Stimulated activated CD8-positive, alpha-beta memory T cell treated with anti-CD3 and anti-CD28 coated beads, Interleukin-4, amount 100 ng/mL, for 24 hours (primary cell): ENCODE measurements around the gene OLFM1.
"Not testable (repeated sequence)": the region's sequence is repeated elsewhere in the genome, so short reads cannot be mapped to it uniquely, and the experiment has no call there.

Experiments used
- DNase-seq: peaks from one replicate; pipeline ENCODE4 v3.0.0-alpha.2; 2020; ENCODE audit warnings: low read depth

OLFM1 gene

DNA sequence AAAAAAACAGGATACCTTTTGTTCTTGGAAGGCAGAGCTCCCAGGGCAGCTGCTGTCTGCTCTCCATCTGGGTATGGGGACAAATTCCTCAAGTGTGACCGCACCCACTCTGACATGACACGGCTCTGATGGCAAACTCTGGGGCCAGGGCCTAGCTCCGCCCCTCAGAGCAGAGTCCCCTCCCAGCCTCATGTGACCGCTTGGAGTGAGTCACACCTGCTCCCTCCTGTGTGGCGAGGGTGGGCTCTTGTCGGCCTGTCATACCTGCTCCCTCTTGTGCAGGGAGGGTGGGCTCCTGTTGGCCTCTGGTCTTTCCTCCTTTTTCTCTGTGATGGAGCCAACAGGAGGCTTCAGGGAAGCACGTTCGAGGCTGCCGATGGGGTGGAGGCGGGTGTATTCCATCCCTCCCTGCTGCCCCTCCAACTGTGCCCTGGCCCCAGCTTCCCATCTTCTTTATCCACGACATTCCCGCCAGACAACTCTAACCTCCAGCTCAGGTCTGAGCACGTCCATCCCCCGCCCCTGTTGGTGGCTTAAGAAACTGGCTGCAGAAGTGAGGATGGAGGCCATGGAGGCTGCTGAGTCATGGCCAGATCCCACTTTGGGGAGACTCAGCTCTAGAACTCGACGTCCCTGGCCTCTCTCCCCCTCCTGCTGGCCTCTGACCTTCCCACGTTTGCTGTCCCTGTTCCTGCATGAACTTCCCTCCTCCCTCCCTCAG lies 65.3 kb downstream of the OLFM1 start:
- no peak for DNase-seq

DNA sequence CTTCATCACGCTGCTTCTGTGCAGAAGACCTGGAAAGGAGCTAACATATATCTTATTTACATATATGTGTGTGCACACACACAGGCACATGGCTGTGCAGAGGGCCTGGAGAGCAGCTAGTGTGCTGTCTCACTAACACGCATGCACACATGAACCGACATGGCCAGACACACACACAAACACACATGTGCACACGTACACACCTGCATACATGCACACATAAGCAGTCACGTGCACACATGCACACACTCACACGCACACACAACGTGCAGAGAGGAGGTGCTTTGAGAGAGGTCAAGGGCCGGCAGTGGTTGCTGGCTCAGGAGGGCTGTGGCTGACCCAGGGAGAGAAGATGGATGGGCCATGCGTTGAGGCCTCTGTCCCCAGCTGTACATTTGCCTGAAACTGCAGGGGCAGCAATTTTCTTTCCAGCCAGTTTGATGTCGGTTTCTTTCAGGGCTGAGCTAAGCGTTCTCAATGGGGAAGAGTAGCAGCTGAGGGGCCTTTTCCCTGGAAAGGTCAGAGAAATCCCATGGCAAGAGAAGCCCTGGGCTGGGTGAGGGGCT lies 66.7 kb downstream of the OLFM1 start:
- no peak for DNase-seq

DNA sequence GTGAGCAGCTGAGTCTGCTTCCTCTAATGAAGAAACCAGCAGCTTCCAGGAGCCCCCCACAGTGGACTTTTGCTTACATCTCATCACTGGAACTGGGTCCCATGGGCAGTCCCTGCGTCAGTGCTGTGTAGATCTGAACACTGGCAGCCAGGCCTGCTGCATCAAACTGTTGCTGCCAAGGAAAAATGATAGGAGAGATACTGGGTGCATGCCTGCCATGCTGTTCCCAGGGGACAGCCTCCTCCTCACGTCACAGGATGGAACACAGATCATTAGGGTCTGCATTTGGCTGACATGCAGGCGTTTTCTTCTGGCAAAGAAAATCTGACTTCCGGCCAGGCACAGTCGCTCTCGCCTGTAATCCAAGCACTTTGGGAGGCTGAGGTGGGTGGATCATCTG lies 67.9 kb downstream of the OLFM1 start:
- DNase-seq, result no peak

DNA sequence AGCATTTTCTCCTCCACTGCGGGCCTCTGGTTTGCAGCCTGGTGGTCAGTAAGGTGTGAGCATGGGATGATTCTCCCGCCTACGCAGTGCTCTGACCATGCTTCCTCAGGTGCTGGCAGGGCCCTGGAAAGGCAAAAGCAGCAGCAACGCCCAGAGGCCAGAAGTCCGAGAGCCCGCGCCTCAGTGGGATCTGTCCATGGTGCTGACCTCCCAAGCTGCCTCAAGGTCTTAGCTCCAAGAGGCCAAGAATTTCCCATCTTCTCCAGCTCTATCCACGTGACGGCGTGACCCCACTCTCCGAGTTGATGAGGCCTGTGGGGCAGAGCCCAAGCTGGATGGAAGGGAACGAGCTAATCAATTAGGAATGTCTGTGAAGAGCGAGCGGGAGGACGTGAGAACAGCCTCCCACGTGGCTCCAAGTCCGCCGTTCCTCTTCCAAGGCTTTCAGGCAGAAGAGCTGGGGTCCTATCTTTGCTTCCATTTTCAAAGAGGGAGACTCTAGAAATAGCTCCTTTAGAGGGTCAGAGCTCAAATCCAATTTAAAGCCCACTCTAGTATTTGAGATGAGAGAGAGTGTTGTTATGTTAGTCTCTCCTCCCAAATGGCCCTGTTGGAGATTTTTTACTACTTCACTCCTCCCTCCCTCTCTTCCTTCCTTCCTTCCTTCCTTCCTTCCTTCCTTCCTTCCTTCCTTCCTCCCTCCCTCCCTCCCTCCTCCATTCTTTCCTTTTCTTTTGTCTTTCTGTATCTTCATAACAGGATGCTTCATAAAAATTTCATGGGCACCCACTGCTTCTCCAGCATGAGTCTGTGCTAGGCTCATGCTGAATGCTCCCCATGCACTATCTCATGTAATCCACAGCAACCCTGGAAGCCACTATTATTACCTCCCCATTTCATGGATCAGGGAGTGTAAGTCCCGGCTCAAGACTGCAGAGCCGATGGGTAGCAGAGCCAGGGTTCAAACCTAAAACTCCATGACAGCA lies 69.3 kb downstream of the OLFM1 start:
- DNase-seq, result peak; percentile 3

GRCh38 chr9:135157856-135158563 lies 70.5 kb downstream of the OLFM1 start:
- no peak for DNase-seq

DNA sequence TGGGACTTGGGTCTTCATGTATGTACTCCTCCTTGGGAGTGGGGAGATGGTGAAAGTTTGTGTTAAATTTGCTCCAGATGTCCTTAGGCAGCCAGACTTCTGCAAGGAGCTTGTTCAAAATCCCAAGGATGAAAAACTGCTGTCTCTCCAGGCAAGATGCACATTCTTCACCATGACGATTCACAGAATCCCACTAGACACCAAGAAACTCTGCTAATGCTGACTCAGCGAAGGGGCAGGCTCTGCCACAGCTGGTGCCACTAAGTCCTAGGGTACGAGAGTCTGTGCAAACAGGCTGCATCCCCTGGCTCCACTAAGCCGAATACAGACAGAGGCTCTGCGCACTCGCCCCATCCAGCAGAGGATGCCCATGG lies 71.1 kb downstream of the OLFM1 start:
- DNase-seq, result no peak

DNA sequence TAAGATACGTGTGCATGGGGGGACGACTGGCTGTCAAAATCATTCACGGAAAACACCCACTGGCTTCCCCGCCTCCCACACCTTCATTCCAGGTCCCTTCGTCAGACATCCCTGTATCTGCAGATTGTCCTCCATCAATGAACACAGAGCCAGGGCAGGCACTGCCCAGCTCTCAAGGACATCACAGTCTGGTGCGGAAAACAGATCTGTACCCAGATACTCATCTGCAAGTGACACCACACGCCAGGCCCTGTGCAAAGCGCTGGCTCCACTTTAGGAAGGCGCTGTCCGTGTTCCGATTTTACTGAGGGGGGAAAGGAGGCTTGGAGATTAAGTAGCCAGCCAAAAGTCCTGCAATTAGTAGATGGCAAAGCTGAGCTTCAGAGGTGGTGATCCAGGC lies 72.3 kb downstream of the OLFM1 start:
- no peak for DNase-seq

- no peak for DNase-seq
Observed at GRCh38 chr9:135160862-135161261, 73.4 kb downstream of the OLFM1 start.

DNA sequence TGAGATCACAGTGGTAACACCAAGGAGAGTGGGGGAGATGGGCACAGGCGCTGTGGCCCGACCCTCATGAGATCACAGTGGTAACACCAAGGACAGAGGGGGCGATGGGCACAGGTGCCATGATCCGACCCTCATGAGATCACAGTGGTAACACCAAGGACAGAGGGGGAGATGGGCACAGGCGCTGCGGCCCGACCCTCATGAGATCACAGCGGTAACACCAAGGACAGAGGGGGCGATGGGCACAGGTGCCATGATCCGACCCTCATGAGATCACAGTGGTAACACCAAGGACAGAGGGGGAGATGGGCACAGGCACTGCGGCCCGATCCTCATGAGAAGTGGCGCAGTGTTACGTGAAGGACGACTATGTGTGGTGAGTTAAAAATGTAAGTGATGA lies 75.1 kb downstream of the OLFM1 start:
- DNase-seq, result not testable (repeated sequence)

DNA sequence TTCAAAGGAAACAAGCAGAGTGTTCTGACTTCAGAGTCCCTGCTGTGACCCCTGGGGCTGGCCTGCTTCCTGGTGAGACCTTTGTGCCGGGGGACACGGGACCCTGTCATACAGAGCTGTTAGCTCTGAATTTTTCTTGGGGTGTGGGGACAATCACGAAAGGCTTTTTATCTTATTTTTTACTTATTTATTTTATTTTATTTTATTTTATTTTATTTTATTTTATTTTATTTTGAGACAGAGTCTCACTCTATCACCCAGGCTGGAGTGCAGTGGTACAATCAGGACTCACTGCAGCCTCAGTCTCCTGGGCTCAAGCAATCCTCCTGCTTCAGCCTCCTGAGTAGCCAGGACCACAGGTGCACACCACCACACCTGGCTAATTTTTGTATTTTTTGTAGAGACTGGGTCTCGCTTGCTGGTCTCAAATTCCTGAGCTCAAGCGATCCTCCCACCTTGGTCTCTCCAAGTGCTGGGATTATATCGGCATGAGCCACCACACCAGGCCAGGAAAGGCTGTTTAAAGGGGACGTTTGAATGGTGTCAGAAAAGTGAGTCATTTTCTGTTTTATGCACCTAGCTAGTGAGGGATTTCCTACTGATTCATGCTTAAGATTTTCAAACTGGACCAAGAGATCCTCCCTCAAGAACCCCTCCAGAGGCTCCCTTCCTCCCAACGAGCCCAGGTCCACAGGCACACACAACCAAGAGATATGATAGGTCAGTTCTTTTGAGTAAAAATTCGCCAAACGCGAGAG lies 75.7 kb downstream of the OLFM1 start:
- no peak for DNase-seq

DNA sequence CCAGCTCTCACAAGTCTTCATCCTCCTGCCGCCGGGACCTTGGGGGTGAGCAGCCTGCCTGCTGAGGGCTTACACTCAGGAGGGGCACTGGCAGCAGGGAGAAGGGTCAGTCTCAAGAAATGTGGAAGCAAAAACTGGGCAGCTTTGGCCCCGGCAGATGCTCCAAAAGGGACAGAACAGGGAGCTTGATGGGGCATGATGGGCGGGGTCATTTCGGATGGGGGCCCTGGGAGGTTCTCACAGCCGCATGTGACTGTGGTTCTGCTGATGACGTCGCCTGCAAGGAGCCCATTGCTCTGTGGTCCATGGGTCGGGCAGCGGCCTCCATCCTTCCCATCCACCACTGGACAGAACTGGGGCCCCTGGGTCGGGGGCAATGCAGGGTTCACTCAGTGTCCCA lies 76.6 kb downstream of the OLFM1 start:
- DNase-seq, result no peak

DNA sequence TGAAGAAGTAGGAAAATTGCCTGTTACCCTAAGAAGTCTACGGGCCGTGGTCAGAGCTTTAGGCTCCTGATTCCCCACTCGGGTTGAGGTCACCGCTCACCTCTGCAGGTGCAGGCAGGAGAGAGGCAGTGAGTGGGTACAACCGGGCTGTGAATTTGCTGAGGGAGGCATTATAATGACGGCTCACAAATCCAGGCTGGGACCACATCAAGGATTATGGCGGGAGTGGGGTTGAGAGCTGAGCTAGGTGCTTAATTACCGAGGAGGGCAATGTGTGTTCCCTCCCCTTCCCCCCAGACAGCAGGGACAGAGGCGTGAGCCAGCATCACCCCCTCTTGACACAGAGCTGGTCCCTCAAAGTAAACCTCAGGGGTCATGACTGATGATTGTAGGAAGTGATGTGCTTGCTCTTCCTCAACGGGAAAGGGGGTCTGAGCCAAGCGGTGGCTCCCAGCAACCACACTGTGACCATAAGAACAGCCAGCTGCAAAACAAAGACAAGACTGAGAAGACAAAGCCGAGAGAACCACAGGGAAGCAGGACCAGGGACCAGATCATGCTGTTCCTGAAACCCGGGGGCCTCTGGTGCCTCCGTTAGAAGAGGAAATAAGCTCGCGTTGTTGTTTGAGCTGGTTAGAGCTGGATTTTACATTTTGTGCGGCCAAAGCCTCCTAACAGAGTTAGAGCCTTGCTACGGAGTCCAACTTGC lies 77.7 kb downstream of the OLFM1 start:
- DNase-seq, result no peak

DNA sequence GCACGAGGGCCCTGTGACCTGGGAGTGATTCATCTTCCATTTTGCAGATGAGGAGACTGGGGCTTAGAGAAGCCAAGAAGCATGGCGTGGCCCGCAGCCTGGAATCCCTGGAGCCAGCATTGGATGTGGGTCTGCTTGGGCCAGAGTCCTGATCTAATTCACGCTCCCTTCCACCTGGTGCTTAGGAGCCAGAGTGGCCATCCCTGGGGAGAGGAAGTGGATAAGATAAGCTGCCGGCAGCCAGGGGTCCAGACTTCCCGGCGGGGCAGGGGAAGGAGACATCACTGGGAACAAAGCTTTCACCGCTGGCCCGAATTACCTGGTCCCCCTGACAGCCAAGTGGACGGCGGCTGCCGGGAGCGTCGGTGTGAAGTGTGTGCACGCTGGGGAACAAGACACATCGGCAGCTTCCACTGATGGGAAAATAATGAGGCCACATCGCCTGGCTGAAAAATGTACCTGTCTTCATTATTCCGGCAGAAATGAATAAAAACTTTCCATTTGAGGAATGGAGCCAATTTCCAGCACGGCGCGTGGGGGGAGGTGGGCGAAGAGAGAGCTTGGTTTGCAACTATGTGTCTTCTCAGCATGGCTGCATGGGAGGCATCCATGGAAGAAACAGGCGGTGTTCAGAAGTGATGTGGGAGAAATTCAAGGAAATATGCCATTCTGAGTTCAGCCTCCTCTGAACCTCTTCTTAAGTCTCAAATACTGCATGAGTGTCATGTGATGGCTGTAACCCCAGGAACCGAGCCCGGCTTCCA lies 78.5 kb downstream of the OLFM1 start:
- no peak for DNase-seq

DNA sequence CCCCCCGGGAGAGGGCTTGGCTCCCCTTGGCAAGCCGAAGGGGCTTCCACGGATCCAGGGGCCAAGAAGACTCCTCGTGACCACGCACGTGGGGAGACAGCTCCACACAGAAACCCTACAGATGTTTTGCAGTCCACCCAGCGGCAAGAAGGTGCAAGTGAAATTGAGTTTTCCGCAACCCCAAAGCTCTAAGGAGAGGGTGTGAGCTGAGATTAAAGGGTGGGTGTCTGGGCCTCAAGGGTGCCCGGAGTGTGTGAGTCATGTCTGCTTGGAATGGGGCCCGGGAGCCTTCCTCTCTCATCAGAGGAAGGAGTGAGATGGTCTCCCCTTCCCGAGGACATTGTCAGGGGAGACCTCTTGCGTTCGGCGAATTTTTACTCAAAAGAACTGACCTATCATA lies 79.1 kb downstream of the OLFM1 start:
- no peak for DNase-seq

DNA sequence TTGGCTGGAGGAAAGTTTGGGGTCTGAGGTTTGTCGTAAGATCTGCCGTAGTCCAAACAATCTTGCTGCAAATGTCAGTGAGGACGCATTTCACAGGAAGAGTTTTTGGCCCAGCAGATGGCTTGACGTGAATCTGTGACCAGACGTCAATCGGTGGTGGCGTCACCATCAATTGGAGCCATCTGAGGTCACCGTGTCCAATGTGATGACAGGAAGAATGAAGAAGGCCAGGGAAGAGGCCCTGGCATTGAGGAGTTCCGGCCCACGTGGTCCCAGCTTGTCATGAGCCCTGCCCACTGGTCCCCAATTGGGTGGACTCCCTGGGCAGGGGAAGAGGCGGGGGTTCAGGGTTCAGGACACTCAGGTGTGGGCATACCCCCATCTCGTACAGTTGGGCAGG lies 79.9 kb downstream of the OLFM1 start:
- no peak for DNase-seq

- no peak for DNase-seq
Observed at GRCh38 chr9:135167849-135168655, 80.6 kb downstream of the OLFM1 start.

DNA sequence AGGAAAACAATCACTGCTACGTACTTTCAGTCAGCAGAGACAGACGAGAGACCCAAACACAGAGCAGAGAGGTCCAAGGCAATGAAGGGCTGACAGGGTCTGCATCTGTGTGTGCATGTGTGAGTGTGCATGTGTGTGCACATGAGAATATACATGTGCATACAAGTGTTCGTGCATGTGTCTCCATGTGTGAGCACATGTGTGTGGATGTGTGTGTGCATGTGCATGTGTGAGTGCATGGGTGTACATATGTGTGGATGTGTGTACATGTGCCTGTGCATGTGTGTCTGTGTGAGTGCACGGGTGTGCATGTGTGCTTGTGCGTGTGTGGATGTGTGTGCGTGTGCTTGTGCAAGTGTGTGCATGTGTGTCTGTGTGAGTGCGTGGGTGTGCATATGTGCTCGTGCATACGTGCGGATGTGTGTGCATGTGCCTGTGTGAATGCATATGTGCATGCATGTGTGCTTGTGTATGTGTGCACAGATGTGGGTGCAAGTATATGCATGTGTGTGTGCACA lies 82.3 kb downstream of the OLFM1 start:
- no peak for DNase-seq

- no peak for DNase-seq
Observed at GRCh38 chr9:135170535-135170934, 83.1 kb downstream of the OLFM1 start.
